GM08714 (cell line): ENCODE measurements around the gene DSCAM.
"Not testable (repeated sequence)": the region's sequence is repeated elsewhere in the genome, so short reads cannot be mapped to it uniquely, and the experiment has no call there.

ENCODE experiments used
- H3K4me3 ChIP-seq: fragments of 200-500 bp; sonication (Bioruptor generic); 2 replicates; pipeline ENCODE4 v1.5.1; 2014; ENCODE audit warnings: mild to moderate bottlenecking, low read length, inconsistent platforms
- ZNF274 ChIP-seq: IDR thresholded peaks from 2 replicates; pipeline ENCODE4 v1.6.1; 2012; ENCODE audit warnings: mild to moderate bottlenecking, low read depth, low read length

The DSCAM gene

DNA sequence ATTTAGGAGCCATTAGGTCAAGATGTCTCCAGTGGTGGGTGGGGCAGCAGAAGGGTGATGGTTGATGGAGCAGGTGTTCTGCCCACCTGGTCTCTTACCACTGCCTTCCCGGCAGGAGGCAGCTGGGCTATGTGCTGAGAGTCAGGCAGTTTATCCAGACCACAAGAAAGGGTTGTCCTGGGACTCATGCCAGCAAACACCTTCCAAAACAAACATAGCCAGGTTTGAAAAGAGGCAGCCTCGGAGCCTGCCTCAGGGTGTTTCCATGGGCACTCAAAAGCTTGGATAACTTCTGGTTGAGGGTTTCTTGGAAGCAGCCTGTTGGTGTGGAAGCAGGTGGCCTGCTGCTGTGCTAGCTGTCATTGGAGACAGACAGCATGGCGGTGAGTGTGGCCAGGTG, 792.6 kb downstream of the DSCAM start:
- no peak for TF ChIP-seq ZNF274
- H3K4me3 ChIP-seq: no peak overlapping the region

DNA sequence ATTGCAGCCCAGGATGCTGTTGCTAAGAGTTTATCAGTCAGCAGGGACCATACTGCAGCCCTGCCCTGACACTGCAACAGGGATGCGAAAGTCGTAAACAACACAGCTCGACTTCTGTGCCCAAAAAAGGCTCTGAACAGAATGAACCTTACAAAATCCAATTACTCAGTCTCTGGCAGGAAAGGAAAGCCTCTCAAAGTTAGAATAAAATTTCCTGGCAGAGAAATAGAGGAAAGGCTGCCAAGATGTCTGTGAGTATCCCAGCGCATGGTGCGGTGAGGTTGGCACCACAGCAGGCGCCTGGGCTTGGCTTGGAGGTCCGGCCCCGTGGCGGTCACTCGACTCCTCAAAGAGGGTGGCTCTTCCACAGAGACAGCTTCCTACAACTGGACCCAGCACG, 794.0 kb downstream of the DSCAM start:
- no peak for TF ChIP-seq ZNF274
- H3K4me3 ChIP-seq: no peak overlapping the region

DNA sequence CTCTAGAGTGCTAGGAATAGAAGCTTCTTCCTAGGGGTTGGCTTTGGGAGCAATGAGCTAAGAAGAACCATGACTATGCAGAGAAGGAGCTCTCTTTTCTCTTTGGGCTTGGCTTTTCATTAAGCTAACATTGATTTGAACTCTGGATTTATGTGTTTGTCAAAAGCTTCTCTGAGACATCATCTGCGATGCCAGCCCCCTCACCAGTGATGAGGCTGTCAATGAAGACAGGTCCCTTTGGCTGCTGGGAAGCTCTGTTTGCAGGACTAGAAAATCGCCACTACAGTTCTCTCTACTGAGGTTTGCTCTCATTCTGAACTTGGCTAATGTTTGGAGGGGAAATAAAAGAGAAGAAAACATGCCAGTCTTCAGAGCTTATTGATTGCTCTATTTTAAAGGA, 794.7 kb downstream of the DSCAM start:
- TF ChIP-seq ZNF274: no peak
- no peak overlapping the region for H3K4me3 ChIP-seq

DNA sequence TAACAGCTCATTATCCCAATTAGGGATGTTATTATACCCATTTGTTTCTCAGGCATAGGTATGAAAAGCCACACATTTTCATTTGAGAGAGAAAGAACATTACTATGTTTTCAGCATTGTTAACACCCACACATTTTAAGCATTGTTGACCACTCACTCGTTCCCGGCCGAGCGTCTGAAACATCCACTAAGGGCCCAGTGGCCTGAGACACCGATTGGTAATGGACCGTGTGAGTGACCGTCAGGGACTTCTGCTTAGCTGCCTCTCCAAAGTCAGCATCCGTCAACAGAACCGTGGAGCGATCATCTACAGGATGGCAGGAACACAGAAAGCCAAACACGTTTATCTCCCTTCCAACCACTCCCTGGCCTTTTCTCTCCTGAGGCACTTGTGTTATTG, 795.2 kb downstream of the DSCAM start:
- TF ChIP-seq ZNF274: no peak

DNA sequence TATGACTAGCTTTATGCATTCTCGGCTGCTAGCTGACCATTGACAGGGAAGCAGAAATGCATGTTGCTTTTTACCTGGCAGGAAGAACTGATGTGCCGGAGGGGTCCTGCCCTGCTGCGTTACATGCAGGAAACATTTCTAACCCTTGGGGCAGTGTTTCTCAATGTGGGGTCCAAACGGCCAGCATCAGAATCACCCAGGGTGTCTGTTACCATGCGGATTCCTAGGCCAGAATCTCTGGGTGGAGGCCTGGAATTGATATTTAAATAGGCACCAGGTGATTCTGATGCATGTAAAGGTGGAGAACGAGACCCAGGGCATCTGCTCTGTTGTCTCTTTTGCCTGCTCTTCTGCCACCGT, 797.0 kb downstream of the DSCAM start:
- TF ChIP-seq ZNF274: no peak

More for the DNA sequence above, 795.2 kb downstream of the DSCAM start:
- H3K4me3 ChIP-seq: no peak overlapping the region

DNA sequence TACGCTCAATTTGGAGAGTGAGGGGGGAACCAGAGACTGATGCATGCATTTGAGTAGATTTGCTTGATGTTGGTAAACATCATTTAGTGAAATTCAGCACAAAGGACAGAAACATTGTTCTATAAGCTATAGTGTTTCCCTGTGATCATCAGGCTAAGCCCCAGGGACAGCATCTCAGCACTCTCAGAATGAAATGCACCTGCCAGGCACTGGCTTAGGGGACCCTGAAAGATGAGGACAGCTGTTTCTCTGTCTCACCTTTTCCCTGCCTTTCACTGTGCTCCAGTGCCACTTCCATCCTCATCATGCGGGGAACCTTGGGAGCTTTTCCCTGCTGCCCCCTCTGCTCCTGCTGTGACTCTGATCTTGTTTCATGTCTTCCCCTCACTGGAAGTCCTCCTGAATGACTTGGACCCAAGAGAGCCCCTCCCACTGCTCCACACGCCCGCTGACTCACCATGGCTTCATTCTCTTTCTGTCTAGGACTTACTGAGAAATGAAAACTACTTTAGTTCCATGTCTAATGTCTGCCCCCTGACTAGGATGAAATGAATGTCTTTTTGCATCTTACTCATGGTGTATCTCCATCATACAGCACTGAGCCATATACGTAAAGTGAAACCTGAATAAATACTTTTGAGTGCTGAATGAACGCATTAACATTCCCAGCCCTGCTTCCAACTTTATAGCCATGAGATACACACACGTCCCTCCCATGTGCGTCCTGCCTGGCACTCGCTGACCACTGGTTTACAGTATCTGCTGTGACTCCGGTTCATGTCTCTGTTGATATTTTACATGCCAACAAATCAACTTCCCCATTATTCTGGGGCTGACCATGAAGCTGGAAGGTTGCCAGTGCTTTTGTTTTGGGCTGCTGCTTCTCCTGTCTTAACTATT, 797.7 kb downstream of the DSCAM start:
- no peak overlapping the region for H3K4me3 ChIP-seq
- TF ChIP-seq ZNF274: no peak

More for the DNA sequence above, 797.0 kb downstream of the DSCAM start:
- no peak overlapping the region for H3K4me3 ChIP-seq

DNA sequence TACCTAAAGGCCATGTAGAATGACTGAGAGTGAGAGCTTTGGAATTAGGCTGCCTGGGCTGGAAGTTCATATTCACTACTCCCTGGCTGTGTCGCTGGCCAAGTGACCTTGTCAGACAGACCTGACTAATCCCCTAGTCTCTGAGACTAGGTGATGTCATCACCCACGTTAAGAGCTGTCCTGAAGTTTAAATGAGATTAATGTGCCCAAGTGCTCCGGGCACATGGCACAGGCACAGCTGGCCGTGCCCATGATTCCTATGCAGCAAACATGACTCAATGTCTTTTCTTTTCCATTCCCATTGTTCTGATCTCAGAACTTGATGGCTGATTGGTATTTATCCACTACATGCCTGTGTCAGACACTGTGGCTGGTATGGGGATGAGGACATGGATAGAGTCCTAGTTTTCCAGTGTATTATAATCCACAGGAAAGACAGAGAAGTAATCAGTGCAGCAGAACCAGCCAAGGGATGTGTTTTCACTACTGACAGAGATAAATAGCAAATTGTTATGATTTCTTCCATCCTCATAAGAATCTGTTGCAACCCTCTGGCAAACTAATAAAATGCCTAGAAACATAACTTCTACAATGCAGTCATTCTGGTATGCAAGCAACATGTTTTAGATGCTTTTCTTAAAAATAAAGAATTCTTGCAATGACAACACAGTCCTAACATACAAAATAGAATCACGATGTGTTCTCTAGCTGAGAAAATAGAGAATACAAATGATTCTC, 798.8 kb downstream of the DSCAM start:
- TF ChIP-seq ZNF274: no peak
- H3K4me3 ChIP-seq: no peak overlapping the region

DNA sequence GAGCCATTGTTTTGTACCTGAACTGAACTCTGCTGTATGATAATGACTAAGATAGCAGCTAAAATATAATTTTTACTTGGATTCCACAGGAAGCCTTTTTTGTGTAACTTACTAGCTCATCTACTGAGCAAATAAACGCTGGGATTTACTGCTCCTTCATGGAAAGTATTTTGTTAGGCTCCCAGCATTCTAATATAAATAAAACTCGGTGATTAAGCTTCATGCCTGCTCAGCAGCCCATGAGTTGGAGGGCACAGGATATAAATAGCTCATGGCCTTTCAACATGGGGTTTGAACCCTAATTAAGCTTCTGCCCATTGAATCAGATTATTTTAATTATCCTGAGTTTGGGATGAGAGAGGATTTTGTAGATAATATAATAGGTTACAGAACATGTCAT, 799.7 kb downstream of the DSCAM start:
- no peak for TF ChIP-seq ZNF274
- no peak overlapping the region for H3K4me3 ChIP-seq

DNA sequence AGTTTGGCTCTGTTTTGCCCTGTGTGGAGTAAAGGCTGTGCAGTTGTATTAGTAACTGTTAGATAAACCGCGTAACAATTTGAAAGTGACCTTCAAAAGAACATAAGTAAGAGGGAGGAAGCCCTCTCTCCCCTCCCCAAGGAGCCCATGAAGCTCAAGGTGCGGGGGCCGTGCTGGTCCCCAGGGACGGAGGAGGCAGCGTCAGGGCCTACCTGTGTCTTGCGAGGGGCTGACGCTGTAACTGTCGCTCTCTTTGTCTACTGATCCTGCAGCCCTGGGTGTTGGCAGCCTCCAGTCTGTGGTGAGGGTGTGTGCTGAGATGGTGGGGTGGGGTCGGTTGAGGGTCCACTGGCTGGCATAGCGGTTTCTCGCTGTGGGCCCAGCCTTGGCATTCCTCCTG, 803.1 kb downstream of the DSCAM start:
- no peak for TF ChIP-seq ZNF274
- H3K4me3 ChIP-seq: no peak overlapping the region

DNA sequence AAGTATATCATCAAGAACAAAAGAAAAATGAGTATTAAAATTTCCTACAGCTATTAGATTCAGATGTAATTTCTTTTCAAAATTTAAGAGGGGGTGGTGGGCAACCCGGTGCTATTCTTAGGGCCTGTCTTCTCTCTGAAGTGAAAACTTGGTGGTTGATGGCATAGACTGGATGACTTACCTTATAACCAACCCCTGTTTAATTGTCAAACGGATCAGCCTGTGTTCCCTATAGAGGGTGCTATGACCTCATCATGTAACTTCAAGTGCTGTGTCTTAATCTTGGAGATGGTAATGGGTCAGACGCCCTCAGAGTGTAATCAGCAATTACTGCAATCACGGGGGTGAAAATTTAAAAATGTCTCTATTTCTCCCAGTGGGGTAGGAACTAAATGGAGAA, 803.5 kb downstream of the DSCAM start:
- no peak overlapping the region for H3K4me3 ChIP-seq
- TF ChIP-seq ZNF274: no peak

DNA sequence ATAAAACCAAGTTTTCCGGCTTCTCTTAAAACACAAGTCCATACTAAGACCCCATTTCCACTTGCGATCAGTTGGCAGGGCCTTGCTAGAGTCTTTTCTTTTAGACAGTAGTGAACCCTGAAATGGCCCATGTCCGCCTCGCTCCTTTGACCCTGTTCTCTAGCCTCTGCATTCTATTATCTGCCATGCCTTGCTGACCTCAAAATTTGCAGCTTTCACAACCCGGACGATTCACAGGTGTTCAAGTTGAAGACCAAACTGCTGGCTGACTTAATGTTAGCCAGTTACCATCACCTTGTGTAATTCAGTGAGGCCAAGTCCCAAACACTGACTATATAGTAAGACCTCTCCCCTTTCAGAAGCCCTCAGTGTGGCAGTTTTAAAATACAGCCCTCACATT, 805.5 kb downstream of the DSCAM start:
- no peak for TF ChIP-seq ZNF274
- H3K4me3 ChIP-seq: no peak overlapping the region

DNA sequence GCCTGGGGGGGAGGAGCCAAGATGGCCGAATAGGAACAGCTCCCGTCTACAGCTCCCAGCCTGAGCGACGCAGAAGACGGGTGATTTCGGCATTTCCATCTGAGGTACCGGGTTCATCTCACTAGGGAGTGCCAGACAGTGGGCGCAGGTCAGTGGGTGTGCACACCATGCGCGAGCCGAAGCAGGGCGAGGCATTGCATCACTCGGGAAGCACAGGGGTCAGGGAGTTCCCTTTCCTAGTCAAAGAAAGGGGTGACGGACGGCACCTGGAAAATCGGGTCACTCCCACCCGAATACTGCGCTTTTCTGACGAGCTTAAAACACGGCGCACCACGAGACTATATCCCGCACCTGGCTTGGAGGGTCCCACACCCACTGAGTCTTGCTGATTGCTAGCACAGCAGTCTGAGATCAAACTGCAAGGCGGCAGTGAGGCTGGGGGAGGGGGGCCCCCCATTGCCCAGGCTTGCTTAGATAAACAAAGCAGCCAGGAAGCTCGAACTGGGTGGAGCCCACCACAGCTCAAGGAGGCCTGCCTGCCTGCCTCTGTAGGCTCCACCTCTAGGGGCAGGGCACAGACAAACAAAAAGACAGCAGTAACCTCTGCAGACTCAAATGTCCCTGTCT, 813.7 kb downstream of the DSCAM start:
- not testable (repeated sequence) for H3K4me3 ChIP-seq

DNA sequence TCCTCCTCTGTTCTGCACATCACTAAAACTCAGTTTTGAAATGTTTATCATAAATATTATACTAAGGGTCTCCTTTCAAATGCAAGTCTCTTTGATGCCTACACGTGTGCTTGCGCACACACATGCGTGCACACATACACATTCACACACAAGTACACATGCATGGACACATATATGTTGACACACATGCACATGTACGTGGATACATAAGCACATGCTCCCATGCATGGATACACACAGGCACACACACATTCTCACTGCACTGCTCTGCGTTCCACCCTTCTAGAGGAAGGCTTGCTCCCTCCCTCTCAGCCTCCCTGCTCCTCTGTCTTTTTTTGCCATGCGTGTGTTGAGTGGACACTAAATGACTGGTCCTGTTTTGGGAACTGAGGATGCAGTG, 817.1 kb downstream of the DSCAM start:
- H3K4me3 ChIP-seq: no peak overlapping the region
- no peak for TF ChIP-seq ZNF274

DNA sequence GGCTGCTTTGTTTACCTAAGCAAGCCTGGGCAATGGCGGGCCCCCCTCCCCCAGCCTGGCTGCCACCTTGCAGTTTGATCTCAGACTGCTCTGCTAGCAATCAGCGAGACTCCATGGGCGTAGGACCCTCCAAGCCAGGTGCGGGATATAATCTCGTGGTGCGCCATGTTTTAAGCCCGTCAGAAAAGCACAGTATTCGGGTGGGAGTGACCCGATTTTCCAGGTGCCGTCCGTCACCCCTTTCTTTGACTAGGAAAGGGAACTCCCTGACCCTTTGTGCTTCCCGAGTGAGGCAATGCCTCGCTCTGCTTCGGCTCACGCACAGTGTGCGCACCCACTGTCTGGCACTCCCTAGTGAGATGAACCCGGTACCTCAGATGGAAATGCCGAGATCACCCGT, 818.6 kb downstream of the DSCAM start:
- H3K4me3 ChIP-seq: not testable (repeated sequence)
